COLO668 (cell line): ENCODE measurements around the gene PRDX4.
"Not testable (repeated sequence)": the region's sequence is repeated elsewhere in the genome, so short reads cannot be mapped to it uniquely, and the experiment has no call there.

ENCODE experiments used
- DNase-seq: peaks from one replicate; lab custom pipeline; 2025; ENCODE audit not compliant: unreplicated experiment; lab: John Stamatoyannopoulos, UW

Gene PRDX4

DNA sequence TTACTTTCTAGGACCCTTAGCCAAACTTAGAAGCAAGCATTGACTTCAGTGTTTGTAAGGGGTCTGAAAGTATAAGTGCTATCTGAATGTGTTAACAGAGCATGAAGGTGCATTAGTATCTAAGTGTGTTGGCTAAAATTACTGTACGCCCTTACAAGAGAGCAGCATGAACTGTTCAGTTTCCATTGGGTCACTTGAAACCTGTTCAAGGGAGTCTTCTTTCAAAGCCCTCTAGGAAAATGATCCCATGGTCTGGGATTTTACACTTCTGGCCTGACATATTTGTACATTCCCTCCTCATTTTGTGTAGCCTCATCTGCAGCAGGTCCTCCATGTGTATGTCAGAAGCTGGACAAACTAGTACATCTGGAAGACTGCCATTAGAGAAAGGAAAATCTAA lies 3.2 kb downstream of the PRDX4 start:
- no peak for DNase-seq

DNA sequence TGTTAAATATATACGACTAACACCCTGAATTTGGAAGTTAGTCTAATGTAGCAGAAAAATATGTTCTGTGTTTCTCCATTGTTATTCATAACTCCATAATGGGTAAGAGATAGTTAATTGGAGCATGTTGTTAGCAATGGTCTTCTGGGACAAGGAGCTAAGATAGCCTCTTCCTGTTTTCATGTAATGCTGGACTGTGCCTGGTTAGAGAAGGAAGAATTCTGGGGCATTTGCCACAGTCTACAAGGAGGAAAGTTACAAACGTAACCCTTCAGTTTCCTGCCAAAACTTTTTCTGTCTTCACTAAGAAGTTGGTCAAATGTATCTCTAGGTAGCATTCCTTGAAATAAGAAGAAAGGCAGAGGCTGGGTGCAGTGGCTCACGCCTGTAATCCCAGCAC lies 5.8 kb downstream of the PRDX4 start:
- DNase-seq: no peak

DNA sequence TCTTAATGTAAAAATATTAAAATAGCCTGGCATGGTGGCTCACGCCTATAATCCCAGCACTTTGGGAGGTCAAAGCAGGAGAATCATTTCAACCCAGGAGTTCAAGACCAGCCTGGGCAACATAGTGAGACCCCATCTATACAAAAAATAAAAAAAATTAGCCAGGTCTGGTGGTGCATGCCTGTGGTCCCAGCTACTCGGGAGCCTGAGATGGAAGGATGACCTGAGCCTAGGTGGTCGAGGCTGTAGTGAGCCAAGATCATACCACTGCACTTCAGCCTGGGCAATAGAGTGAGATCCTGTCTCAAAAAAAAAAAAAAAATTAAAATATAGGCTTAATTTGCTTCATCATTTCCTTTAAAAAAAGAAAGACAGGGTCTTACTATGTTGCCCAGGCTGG lies 9.2 kb downstream of the PRDX4 start:
- DNase-seq: not testable (repeated sequence)

DNA sequence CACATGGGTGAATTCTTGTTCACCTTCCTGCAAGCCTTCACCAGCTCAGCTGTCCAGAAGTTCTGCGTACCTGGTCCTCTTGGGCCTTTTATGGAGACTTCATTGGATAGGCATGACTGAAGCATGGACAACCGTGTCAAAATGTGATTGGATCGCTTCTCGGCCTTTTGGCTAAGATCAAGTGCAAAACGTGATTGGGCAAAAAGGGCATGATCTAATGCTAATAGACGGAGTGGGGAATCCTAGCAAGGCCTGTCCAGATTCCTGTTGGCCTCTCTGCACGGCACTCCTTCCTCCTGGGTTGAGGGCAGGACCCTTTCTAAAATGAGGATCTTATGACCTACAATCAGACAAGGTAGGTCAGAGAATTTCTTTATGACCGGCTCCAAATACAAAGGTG lies 24.9 kb downstream of the PRDX4 start:
- no peak for DNase-seq

DNA sequence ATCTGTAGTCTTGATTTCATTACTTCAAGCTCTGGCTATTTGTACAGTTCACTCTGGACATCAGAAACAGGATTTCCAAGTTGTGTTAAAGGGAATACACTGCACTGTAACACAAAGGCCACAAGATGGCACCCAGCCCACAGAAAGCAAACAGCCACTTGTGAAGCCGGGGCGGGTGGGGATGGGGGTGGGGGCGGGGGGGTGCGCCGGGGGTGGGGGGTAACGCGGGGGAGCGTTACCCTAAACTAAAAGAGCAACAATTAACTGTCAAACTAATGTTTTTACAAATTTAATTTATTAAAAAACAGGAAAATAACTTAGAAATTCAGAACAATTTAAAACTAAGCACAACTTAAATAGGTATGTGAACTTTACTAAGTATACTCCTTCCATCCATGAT lies 27.3 kb downstream of the PRDX4 start:
- DNase-seq: peak; percentile 22

DNA sequence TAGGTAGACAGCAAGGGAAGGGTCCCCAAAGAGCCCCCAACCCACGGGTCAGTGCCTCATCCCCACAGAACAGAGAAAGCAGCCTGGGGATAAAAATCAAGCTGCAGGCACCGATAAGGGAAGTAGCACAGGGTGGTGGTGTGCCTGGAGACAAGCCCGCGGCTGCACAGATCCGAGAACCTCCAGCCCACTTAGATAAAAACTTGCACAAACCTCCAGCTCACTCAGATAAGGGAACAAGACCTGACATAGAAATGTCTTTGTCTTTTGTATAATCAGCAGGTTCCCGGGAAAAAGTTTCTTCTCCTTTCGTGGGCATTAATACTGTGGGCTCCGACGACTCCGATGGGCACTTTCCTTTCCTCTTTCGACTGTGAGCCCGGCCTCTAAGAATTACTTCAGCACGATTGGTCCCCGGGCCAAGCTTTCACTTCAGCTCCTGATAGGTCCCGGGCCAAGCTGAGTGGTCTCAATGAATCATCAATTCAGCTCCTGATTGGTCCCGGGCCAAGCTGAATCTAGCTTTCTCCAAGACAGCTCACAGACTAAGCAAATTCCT lies 32.4 kb downstream of the PRDX4 start:
- DNase-seq: no peak

DNA sequence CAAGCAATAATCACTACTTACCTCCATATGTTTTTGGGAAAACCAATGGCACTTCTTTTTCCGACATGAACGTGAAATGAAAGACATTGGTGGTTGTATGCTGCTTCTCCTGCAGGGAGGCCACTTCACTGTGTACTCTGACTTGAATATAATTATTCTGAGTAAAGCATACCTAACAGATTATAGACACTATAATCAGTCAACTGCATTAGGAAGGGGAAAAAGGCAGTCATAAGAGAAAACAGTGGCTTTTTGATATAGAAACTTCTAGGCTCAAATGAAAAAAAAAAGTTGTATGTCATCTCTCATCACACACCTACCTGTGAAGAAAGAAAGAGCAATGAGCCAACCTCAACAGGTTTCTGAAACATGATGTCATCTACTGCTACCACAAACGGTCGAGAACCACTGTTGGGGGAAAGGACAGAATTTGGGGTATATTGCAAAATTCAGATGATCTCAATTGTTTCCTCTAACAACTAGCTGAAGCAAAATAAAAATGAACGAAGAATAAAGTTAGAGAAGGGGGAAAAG lies 37.4 kb downstream of the PRDX4 start:
- no peak for DNase-seq

DNA sequence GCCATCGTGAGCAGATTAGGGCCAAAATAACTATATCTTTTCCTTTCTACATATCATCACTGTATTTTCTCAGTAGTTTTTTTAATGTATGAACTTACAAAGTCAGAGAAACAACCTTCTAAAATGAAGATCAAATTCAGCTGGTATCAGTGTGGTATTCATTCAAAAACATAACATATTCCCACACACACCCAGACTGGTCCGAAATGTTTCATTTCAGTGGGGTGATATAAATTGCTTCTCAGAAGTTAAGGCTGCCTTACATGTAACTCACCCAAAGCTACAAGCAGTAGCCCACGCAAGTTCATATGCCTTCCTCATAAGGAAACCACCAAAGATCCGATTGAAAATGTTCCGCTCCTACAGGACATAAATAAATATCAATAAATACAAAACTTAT lies 37.9 kb downstream of the PRDX4 start:
- DNase-seq: no peak

DNA sequence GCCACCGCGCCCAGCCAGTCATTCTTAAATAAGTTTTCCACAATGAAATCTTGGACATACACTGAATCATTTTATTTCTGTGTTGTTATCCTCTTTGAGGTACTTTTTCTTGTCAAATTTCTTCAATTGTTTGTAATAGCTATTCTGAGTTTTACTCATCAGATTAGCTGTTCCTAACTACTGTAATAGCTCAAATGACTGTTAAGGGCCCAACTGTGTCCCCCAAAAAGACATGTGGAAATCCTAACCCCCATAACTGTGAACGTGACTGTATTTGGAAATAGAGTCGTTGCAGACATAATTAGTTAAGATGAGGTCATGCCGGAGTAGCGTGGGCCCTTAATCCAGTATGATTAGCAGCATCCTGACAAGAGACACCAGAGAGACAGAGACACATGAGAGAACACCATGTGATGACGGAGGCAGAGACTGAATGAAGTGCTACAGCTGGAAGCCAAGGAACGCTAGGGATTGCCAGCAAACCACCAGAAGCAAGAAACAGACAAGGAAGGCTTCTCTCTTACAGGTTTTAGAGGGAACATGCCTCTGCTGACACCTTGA lies 52.9 kb downstream of the PRDX4 start:
- DNase-seq: no peak

DNA sequence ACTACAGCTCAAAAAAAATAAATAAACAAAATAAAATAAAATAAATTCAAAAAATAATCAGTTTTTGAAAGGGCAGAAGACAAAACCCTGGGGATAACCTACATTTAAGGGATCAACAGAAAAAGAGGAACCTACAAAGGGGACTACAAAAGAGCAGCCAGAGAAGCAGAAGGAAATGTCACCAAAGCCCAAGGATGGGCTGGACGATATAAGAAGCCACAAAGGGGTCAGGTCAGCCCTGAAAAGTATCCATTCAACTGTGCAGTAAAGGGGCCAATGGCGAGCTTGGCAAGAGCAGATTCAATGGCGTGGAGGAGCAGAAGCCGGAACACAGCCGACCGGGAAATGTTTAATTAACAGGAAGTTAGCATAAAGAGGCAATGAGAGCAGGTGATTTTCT lies 58.9 kb downstream of the PRDX4 start:
- no peak for DNase-seq

DNA sequence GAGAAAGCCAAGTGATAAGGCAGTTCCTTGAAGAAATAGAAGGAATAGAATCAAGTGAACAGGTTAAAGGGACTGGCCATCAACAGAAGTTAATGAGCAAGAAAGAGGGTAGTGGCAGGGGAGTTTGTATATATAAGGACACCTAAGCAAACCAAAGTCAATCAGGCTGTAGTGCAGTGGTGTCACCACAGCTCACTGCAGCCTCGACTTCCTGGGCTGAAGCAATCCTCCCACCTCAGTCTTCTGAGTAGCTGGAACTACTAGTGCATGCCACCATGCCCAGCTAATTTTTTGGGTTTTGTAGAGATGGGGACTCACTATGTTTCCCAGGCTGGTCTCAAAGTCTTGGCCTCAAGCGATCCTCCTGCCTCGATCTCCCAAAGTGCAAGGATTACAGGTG lies 59.9 kb downstream of the PRDX4 start:
- DNase-seq: no peak

DNA sequence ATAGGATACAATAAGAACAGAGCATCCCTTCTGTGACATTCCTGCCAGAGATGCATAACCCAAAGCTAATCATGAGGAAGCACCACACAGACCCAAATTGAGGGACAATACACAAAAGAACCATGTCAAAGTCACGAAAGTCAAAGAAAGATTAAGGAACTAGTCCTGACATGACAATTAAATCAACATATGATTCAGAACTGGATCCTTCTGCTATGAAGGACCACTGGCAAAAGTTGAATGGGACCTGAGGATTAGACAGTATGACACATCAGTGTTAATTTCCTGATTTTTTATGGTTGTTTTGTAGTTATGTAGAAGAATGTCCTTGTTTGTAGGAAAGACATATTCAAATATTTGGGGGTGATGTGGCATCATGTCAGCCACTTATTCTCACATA lies 61.9 kb downstream of the PRDX4 start:
- DNase-seq: no peak

DNA sequence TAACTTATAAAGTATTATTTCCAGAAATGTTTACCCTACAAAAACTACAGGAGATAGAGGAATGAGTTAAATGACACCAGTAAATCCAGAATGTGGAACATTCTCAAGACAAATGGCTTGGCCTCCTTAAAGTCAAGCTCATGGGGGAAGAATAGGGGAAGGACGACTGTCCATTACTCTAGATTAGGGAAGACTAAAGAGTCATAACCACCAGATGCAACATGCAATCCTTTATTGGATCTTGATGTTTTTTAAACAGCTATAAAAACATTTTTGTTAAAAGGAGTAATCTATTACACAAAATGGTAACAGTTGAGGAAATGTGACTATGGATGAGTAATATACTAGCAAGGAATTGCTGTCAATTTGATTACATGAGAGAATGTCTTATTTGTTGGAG lies 64.7 kb downstream of the PRDX4 start:
- DNase-seq: no peak

DNA sequence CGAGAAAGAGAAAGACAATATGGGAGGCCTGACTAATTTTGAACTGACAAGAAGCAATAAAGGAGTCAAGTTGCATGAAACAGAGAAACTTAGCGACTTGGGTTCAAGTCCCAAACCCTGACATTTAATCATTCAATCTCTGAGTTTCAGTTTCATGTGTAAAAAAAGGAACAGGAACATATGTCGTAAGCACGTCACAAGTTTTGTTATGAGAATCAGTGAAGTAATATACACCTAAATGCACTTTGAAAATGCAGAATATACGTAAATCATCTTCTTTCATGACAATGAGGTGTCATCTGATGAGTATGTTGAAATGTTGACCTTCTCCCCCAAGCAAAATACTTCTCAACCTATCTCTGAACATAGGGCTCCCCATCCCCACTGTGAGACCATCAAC lies 65.4 kb downstream of the PRDX4 start:
- DNase-seq: no peak
